Esophagus muscularis mucosa (tissue), 4 donors: ENCODE data around the gene MOB3B.

Source experiments
- EP300 ChIP-seq: sonication (generic); formaldehyde crosslinking; IDR thresholded peaks from one replicate; pipeline ENCODE4 v1.6.1; 2017; ENCODE audit warnings: antibody characterized with exemption
- POLR2AphosphoS5 ChIP-seq, 2 donors: sonication (generic); formaldehyde crosslinking; IDR thresholded peaks; one replicate each; pipeline ENCODE4 v1.6.1; 2017; ENCODE audit warnings: antibody characterized with exemption in 2 of 2
- TF ChIP-seq, protein P1 (sequence below), 3 experiments: fragments of 200-600 bp in 2 of 3; fragments of 450-650 bp in 1 of 3; sonication (generic) in 2 of 3; IDR thresholded peaks; one replicate each; pipeline ENCODE4 v1.5.1; 2017 to 2019; ENCODE audit warnings: antibody characterized with exemption in 3 of 3, mild to moderate bottlenecking in 2 of 3, moderate library complexity in 1 of 3

DNA sequence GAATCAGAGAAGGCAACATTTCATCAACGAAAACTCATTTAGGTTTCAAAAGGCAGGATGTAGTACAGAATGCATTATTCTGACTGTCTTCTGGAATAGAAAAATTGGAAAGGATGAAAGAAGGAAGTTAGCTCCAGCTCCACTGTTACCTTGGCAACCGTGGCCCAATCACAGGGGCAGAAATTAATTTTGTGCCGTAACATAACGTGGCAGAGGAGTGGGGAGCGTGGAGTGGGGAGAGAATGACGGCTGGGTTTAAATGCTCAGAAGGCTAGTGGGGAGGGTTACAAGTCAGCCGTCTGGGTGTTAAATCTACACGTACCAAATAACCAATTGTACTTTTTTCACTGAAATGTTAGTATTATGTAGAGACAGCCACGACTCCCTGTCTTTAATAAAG lies 200.3 kb downstream of the MOB3B start:
- TF ChIP-seq, protein P1, sequence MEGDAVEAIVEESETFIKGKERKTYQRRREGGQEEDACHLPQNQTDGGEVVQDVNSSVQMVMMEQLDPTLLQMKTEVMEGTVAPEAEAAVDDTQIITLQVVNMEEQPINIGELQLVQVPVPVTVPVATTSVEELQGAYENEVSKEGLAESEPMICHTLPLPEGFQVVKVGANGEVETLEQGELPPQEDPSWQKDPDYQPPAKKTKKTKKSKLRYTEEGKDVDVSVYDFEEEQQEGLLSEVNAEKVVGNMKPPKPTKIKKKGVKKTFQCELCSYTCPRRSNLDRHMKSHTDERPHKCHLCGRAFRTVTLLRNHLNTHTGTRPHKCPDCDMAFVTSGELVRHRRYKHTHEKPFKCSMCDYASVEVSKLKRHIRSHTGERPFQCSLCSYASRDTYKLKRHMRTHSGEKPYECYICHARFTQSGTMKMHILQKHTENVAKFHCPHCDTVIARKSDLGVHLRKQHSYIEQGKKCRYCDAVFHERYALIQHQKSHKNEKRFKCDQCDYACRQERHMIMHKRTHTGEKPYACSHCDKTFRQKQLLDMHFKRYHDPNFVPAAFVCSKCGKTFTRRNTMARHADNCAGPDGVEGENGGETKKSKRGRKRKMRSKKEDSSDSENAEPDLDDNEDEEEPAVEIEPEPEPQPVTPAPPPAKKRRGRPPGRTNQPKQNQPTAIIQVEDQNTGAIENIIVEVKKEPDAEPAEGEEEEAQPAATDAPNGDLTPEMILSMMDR (IDR thresholded peaks at IDR 0.05): no peak
- TF ChIP-seq POLR2AphosphoS5 (IDR thresholded peaks at IDR 0.05) (no peak), EP300 (no peak)
